HepG2 (cell line): ENCODE data around the gene LMAN2L. TPM values are rescaled to one million over a fixed set of nuclear protein-coding genes. Genes with fewer than 3 reads are reported as not detected.

Experiments used
- AGO2 ChIP-seq: fragments of 200-400 bp; formaldehyde crosslinking; optimal IDR thresholded peaks from 2 replicates; pipeline ENCODE3; 2017; ENCODE audit warnings: mild to moderate bottlenecking, low read depth, low read length, moderate library complexity
- ARNT2 ChIP-seq: sonication (generic); formaldehyde crosslinking; IDR thresholded peaks from 2 replicates; pipeline ENCODE4 v1.8.0; 2022; ENCODE audit warnings: mild to moderate bottlenecking, low read depth, missing genetic modification reagents, moderate library complexity
- KDM6A ChIP-seq: IDR thresholded peaks from 2 replicates; pipeline ENCODE4 v1.6.1; 2016; ENCODE audit warnings: low read depth
- MTA1 ChIP-seq: sonication (generic); formaldehyde crosslinking; IDR thresholded peaks from 2 replicates; pipeline ENCODE4 v1.4.0; 2020; ENCODE audit warnings: missing genetic modification reagents, mild to moderate bottlenecking, borderline replicate concordance
- SCMH1 ChIP-seq: sonication (generic); formaldehyde crosslinking; IDR thresholded peaks from 2 replicates; pipeline ENCODE4 v1.9.0; 2021; ENCODE audit warnings: missing genetic modification reagents, mild to moderate bottlenecking, borderline replicate concordance
- ZBTB1 ChIP-seq: sonication (generic); formaldehyde crosslinking; IDR thresholded peaks from 2 replicates; pipeline ENCODE4 v1.4.0; 2020; ENCODE audit warnings: missing genetic modification reagents, borderline replicate concordance
- ZNF549 ChIP-seq: sonication (generic); formaldehyde crosslinking; IDR thresholded peaks from 2 replicates; pipeline ENCODE4 v1.5.0; 2020; ENCODE audit warnings: missing genetic modification reagents
- ZNF646 ChIP-seq: sonication (generic); formaldehyde crosslinking; IDR thresholded peaks from 2 replicates; pipeline ENCODE4 v1.9.0; 2021; ENCODE audit warnings: mild to moderate bottlenecking, missing genetic modification reagents
- ZNF720 ChIP-seq: sonication (generic); formaldehyde crosslinking; IDR thresholded peaks from 2 replicates; pipeline ENCODE4 v1.4.0; 2020; ENCODE audit warnings: missing genetic modification reagents
- polyA plus RNA-seq, 8 experiments: library from polyadenylated mRNA; depleted of rRNA in 3 of 8; stranded (reverse) in 7 of 8; unstranded in 1 of 8; fragments of >200 nt; fragmentation: Illumina TruSeq in 4 of 8; extraction: Trizol in 4 of 8; gene quantifications; 2 replicates each; pipeline versions ENCODE4 v1.2.1 to v1.2.3, GENCODE V29; 2011 to 2016; ENCODE audit warnings: low read depth in 4 of 8, missing spikeins in 1 of 8, mixed read lengths in 1 of 8; ENCODE audit not compliant: insufficient read depth in 1 of 8
- total RNA-seq, 5 experiments: library from RNA; depleted of rRNA; stranded (reverse); fragments of >200 nt; fragmentation: Illumina TruSeq; extraction: Trizol; gene quantifications; 2 replicates each; pipeline ENCODE4 v1.2.3, GENCODE V29; 2016; ENCODE audit warnings: low read depth in 1 of 5
- TF ChIP-seq, protein P1 (sequence below): sonication (generic); formaldehyde crosslinking; IDR thresholded peaks from 2 replicates; pipeline ENCODE4 v1.5.1; 2020; ENCODE audit warnings: missing genetic modification reagents, mild to moderate bottlenecking, borderline replicate concordance
- TF ChIP-seq, protein P2 (sequence below): sonication (generic); formaldehyde crosslinking; IDR thresholded peaks from 2 replicates; pipeline ENCODE4 v1.5.0; 2020; ENCODE audit warnings: mild to moderate bottlenecking, missing genetic modification reagents
- TF ChIP-seq, protein P3 (sequence below): sonication (generic); formaldehyde crosslinking; IDR thresholded peaks from 2 replicates; pipeline ENCODE4 v1.9.0; 2021; ENCODE audit warnings: missing genetic modification reagents, borderline replicate concordance
- TF ChIP-seq, protein P4 (sequence below): sonication (generic); formaldehyde crosslinking; IDR thresholded peaks from 2 replicates; pipeline ENCODE4 v1.4.0; 2020; ENCODE audit warnings: missing genetic modification reagents

Gene LMAN2L
- total and polyA plus RNA-seq, 2 of the 13 experiments (the other 11 are each of a cell fraction or from before 2014, with no cell fraction given): 39.1 to 57.9 TPM

DNA sequence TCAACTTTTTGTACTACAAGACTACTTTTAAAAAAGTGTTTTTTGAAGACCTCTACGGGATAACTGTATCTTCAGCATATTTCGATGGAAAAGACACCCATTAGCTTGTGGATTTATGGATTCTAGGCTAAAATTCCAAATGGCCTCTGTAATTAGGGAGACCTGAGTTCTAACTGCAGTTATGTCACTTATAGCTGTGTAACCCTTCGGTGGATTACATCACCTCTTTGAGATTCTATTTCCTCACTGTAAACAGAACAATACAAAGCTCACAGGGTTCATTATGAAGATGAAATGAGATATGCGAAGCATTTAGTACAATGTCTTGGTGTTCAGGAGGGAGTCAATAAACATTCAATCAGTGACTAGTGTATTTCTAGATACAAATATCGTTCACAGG is 24.2 kb downstream of the LMAN2L start (continued):
- no peak for TF ChIP-seq ZNF646 (CRISPR knock-in tag)
- TF ChIP-seq, protein P1, sequence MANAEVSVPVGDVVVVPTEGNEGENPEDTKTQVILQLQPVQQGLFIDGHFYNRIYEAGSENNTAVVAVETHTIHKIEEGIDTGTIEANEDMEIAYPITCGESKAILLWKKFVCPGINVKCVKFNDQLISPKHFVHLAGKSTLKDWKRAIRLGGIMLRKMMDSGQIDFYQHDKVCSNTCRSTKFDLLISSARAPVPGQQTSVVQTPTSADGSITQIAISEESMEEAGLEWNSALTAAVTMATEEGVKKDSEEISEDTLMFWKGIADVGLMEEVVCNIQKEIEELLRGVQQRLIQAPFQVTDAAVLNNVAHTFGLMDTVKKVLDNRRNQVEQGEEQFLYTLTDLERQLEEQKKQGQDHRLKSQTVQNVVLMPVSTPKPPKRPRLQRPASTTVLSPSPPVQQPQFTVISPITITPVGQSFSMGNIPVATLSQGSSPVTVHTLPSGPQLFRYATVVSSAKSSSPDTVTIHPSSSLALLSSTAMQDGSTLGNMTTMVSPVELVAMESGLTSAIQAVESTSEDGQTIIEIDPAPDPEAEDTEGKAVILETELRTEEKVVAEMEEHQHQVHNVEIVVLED: no peak
- no peak for TF ChIP-seq SCMH1 (CRISPR knock-in tag)
- TF ChIP-seq MTA1 (CRISPR knock-in tag): no peak
- TF ChIP-seq KDM6A (CRISPR knock-in tag): no peak
- TF ChIP-seq ZBTB1 (CRISPR knock-in tag): no peak
- no peak for TF ChIP-seq ARNT2
- TF ChIP-seq, protein P2, sequence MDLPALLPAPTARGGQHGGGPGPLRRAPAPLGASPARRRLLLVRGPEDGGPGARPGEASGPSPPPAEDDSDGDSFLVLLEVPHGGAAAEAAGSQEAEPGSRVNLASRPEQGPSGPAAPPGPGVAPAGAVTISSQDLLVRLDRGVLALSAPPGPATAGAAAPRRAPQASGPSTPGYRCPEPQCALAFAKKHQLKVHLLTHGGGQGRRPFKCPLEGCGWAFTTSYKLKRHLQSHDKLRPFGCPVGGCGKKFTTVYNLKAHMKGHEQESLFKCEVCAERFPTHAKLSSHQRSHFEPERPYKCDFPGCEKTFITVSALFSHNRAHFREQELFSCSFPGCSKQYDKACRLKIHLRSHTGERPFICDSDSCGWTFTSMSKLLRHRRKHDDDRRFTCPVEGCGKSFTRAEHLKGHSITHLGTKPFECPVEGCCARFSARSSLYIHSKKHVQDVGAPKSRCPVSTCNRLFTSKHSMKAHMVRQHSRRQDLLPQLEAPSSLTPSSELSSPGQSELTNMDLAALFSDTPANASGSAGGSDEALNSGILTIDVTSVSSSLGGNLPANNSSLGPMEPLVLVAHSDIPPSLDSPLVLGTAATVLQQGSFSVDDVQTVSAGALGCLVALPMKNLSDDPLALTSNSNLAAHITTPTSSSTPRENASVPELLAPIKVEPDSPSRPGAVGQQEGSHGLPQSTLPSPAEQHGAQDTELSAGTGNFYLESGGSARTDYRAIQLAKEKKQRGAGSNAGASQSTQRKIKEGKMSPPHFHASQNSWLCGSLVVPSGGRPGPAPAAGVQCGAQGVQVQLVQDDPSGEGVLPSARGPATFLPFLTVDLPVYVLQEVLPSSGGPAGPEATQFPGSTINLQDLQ (CRISPR knock-in tag): no peak
- TF ChIP-seq, protein P3, sequence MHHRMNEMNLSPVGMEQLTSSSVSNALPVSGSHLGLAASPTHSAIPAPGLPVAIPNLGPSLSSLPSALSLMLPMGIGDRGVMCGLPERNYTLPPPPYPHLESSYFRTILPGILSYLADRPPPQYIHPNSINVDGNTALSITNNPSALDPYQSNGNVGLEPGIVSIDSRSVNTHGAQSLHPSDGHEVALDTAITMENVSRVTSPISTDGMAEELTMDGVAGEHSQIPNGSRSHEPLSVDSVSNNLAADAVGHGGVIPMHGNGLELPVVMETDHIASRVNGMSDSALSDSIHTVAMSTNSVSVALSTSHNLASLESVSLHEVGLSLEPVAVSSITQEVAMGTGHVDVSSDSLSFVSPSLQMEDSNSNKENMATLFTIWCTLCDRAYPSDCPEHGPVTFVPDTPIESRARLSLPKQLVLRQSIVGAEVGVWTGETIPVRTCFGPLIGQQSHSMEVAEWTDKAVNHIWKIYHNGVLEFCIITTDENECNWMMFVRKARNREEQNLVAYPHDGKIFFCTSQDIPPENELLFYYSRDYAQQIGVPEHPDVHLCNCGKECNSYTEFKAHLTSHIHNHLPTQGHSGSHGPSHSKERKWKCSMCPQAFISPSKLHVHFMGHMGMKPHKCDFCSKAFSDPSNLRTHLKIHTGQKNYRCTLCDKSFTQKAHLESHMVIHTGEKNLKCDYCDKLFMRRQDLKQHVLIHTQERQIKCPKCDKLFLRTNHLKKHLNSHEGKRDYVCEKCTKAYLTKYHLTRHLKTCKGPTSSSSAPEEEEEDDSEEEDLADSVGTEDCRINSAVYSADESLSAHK (CRISPR knock-in tag): no peak
- no peak for TF ChIP-seq ZNF720 (CRISPR knock-in tag)
- TF ChIP-seq AGO2: no peak
- no peak for TF ChIP-seq ZNF549
- TF ChIP-seq, protein P4, sequence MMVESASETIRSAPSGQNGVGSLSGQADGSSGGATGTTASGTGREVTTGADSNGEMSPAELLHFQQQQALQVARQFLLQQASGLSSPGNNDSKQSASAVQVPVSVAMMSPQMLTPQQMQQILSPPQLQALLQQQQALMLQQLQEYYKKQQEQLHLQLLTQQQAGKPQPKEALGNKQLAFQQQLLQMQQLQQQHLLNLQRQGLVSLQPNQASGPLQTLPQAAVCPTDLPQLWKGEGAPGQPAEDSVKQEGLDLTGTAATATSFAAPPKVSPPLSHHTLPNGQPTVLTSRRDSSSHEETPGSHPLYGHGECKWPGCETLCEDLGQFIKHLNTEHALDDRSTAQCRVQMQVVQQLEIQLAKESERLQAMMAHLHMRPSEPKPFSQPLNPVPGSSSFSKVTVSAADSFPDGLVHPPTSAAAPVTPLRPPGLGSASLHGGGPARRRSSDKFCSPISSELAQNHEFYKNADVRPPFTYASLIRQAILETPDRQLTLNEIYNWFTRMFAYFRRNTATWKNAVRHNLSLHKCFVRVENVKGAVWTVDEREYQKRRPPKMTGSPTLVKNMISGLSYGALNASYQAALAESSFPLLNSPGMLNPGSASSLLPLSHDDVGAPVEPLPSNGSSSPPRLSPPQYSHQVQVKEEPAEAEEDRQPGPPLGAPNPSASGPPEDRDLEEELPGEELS: peak; percentile 37; the same call in 1 of the 2 replicates
